ENCODE data around the gene ZNF507.

GRCh38 chr19:32316034-32316433, 29.4 kb upstream of the ZNF507 start:
- no peak for TF ChIP-seq CTCF (IDR thresholded peaks at IDR 0.05)
- TF ChIP-seq POLR2A (IDR thresholded peaks at IDR 0.05): no peak

All from right lobe of liver (tissue), 4 donors.